ENCODE data around the gene CTAGE9.
"Not testable (repeated sequence)": the region's sequence is repeated elsewhere in the genome, so short reads cannot be mapped to it uniquely, and the experiment has no call there.

The CTAGE9 gene, protein sequence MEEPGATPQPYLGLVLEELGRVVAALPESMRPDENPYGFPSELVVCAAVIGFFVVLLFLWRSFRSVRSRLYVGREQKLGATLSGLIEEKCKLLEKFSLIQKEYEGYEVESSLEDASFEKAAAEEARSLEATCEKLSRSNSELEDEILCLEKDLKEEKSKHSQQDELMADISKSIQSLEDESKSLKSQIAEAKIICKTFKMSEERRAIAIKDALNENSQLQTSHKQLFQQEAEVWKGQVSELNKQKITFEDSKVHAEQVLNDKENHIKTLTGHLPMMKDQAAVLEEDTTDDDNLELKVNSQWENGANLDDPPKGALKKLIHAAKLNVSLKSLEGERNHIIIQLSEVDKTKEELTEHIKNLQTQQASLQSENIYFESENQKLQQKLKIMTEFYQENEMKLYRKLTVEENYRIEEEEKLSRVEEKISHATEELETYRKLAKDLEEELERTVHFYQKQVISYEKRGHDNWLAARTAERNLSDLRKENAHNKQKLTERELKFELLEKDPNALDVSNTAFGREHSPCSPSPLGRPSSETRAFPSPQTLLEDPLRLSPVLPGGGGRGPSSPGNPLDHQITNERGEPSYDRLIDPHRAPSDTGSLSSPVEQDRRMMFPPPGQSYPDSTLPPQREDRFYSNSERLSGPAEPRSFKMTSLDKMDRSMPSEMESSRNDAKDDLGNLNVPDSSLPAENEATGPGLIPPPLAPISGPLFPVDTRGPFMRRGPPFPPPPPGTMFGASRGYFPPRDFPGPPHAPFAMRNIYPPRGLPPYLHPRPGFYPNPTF

DNA sequence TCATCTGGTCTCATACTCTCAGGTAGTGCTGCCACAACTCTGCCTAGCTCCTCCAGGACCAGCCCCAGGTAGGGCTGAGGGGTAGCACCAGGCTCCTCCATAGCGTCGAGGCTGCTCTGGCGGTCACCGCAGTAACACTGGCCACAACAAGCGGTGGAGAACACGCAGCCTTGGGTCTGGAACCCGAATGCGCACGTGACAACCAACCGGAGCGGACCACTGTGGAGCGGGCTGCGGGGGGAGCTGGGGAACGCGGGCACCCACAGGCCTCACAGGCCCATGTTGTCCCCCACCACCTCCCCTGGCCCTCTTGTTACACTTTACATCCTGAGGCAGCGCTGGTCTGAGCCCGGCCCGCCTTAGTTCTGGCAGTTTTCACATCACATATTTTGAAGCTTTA is at the start of gene CTAGE9:
Gene CTAGE9 (minus strand): TSS at position 101 of the 400 bp plus-strand sequence. CDS start 0 bp downstream, at position 101.
- not testable (repeated sequence) for DNase-seq

DNA sequence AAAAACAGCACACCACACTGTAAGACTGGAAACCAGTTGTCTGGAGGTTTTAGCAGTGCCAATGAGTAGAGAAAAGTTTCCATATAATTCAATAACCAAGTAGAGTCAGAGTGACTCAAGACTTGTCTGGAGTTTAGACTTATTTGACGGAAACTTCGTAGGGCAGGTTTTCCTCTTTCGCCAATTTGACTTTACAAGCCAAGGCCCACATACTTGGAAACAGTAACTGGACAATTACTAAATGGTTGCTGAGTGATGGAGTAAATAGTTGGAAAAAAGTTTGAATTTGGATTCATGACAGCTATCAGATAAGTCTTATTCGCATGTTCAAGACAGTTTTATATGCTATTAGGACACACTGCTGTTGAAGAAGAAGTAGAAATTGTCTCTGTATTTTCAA is 48.1 kb upstream of the CTAGE9 start:
- no peak for DNase-seq

DNA sequence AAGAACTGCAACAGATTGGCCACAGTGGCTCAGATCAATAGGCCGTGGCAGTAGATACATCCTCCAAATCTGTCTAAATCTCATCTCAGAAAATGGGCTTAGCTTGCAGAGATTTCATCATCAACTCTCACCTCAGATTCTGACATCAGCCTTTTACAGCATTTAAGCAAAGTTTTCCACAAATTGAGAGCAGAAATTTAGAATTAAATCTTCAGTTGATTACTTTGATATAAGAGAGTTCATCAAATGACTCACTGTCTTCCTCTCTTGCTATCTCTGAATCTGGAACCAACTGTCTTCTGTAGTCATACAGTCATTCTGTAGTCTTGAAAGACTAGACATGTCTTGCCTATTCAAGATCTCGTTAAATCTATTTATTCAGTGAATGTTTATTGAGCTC is 45.2 kb upstream of the CTAGE9 start:
- no peak for DNase-seq

DNA sequence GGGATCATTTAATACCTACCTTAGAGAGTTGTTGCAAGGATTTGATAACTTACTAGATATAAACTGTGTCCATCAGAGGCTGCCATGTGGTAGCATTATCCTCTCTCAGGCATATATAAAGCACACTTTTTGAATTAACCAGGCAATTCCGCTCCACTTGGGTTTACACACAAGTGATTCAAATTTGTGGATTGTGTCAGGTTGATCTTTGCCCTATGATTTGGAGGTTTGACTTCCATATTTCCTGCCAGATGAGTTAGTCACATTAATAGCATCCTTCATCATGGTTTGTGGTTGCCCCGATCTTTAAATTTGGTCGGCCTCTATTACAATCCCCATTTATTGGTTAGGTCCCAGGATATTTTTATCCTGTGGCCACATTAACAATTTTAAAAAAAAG is 44.8 kb upstream of the CTAGE9 start:
- no peak for DNase-seq

DNA sequence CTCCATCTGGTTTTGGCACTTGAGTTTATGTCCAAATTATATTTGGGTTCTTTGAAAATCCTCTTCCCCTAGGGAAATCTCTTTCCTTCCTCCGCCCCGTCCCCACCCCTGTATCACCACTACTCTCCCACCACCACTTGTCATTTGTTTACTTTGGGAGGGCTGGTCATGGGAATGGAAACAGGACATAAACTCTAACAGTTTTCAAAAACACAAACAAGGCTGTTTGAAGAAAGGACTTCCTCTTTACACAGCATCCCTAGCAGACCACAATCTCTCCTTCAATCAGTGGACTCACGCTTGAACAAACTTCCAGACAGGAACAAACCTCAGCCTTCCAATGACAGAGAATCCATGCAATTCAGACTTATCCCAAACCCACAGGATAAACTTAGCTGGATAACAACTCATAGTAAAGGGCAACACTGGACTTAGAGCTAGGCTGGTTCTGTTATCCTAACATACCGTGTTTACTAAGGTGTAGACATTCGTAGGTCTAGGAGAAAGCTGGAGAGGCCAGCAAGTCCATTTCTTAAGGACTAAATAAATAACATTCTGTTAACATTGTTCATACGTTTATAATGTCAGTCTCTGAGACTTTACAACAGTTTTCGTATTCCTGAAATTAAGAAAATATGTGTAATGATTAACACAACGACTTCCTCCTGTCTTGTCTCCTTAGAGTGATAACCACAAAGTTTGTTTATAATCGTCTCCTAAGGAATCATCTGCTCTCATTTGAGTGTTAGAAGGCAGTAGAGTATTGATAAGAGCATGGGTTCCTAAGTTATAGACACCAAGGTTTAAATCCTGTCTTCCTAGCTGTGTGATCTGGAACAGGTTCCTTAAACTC is 44.1 kb upstream of the CTAGE9 start:
- DNase-seq: no peak

DNA sequence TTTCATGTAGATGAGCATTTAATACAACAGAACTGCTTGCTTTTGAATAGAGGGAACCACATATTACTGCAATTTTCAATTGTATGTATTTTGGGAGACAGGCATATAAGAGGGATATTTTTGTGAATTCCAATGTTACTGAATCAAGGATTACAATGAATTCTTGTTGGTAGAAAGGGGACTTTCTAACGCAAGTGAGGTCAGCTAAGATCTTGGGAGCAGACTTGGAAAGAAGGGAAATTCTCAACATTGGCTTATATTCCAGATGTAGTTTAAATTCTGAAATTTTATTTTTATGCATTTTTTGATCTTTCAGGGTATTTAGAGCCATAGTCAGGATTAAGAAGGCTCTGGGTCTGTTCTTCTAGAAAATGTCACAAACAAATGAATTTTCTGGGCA is 43.3 kb upstream of the CTAGE9 start:
- DNase-seq: no peak

DNA sequence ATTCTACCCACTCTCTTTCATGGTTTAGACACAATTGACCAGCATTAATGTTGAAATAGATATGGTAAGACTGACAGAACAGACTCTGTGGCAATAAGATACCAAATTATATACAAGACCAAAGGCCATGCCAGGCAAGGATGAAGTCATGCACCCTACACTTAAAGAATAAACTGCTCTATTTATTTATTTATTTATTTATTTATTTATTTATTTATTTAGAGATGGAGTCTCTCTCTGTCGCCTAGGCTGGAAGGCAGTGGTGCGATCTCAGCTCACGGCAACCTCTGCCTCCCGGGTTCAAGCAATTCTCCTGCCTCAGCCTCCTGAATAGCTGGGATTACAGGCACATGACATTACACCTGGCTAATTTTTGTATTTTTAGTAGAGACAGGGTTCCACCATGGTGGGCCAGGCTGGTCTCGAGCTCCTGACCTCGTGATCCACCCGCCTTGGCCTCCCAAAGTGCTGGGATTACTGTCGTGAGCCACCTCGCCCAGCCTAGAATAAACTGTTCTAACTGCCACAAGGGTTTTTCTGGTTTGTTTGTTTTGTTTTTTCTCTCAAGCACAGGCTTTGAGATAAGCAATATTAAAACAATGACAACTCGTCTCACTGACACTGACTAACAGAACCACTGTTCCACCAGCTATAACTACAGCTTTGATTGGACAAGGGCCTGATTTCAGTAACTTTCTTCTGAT is 40.3 kb upstream of the CTAGE9 start:
- DNase-seq: not testable (repeated sequence)

DNA sequence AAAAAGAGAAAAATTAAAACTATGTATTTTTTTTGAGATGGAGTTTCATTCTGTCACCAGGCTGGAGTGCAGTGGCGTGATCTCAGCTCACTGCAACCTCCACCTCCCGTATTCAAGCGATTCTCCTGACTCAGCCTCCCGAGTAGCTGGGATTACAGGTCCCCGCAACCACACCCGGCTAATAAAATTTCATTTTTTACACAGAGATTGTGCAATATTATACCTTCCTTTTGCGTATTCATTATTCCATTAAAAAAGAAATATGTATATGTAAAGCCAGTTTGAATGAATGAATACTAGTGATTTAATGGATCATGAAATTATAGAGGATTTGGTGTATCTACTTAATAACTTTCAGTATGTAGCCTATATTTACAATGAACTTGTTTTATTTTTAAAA is 38.2 kb upstream of the CTAGE9 start:
- DNase-seq: no peak

DNA sequence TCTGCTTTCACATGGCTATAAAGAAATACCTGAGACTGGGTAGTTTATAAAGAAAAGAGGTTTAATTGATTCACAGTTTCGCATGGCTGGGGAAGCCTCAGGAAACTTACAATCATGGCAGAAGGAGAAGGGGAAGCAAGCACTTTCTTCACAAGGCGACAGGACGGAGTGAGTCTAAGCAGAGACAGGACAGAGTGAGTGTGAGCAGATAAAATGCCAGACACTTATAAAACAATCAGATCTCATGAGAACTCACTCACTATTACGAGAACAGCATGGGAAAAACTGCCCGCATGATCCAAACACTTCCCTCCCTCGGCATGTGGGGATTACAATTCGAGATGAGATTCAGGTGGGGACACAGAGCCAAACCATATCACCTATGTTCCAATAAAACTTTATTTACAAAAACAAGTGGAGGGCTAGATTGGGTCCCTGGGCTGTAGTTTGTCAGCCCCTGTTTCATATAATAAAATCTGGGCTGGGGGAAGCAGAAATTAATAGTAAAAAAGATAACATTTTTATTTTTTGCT is 37.1 kb upstream of the CTAGE9 start:
- no peak for DNase-seq

DNA sequence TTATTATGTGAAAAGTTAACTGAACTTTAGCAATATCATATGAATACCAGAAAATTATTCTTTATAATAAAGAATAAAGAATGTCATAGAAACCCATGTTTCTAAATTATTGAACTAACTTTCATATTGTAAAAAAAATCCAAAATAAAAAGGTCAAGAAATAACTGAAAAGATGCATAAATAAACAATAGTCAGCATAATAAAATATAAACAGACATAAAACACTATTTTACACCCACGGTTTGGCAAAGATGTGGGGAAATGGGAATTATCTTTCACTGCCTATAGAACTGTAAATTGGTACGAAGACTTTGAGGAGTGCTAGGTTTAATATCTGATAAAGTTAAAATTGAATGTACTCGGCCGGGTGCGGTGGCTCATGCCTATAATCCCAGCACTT is 34.7 kb upstream of the CTAGE9 start:
- DNase-seq: no peak

DNA sequence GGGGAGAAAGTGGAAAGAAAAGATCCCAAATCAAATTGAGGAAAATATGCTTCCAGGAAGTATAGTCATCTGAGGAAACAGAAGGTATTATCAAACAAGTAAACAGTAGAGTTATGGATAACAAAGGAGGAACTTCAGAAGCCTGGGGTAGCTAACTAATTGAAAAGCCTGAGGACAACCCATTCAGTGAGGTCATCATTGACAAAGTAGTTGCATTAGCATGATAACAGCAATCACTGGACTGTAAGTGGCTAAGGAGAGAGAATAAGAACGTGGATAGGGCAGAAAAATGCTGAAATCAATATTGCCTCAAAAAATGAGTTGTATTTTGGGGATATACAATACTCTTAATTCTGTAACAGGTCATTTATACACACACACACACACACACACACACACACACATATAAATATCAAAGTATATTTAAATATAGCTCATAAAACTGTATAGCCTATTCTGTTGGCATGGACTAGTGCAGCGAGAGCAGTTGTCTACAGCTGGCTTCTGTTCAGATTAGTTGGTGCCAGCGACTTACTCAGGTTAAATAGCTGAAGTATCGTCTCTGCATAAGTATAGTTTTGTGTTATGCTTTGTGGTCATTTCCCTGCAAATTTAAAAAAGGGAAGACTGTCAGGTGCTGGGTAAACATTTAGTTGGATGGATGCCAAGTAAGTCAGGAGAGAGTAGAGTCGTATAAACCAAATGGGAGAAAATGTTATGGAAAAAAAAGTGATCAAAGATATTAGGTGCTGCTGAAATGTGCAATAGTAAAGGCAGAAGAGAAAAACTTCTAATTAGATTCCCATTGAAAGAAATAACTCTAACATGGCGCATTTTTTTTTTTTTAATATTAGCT is 33.8 kb upstream of the CTAGE9 start:
- DNase-seq: no peak

DNA sequence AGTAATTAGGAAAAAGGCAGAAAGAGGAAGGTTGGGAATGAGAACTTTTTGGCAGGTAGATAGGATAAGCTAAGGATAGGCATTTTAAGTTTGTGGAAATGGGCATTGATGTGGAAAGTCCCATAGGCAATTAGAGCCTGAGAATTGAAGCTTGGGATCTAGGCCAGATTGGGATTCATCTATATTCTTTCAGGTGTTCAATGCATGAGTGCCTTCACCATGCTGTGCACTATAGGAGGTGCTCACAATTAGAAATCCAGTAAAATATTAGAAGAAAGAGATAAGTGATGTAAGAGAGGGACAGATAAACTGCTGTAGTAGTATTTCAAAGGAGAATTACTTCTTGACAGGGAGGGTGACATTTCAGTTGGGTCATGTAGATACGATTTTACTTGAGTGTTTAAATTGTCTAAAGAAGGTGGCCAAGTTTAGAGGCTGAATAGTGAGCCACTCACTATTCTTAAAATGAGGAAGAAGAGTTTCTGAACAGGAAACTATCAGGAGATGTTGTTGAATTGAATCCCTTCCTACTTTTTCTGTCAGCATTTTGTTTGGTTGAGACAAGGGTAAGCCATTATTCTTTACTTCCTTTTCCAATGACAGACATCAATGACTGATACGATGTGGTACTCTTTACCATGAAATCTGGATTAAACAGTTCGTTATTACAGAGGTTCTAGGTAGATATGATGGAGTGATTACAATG is 31.0 kb upstream of the CTAGE9 start:
- DNase-seq: no peak

DNA sequence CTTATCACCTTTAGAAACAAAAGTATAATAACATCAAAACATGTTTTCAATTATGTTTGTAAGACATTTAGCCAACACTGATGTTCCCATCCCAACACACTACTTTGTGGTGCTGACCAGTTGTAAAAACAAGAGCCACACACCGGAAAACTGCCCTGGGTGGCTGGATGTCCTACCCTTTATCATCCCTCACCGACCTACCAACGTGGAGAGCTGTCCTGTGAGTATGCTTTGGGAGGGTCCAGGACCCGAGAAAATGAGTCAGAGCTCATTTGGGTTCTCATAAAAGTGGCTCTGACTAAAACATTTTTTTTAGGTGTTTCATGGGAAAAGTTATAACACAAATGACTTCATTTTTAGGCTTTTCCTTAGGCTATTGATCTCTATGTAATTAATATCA is 29.3 kb upstream of the CTAGE9 start:
- no peak for DNase-seq

DNA sequence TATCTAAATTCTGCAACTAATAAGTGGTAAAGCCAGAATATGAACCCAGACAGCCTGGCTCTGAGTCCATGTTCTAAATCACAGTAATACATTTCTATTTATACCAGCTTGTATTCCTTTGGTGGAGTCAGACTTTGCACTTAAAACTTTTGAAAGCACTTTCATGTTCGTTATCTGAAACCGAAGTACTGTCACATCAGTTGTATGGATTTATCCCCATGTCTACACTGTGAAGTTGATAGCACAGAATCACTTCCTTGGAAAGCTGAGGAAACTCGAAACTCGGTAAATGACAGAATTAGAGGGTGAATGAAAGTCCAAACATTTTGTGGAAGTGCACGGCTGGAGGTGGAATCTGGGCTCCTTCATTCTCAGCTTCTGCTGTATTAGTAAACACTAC is 28.3 kb upstream of the CTAGE9 start:
- no peak for DNase-seq

DNA sequence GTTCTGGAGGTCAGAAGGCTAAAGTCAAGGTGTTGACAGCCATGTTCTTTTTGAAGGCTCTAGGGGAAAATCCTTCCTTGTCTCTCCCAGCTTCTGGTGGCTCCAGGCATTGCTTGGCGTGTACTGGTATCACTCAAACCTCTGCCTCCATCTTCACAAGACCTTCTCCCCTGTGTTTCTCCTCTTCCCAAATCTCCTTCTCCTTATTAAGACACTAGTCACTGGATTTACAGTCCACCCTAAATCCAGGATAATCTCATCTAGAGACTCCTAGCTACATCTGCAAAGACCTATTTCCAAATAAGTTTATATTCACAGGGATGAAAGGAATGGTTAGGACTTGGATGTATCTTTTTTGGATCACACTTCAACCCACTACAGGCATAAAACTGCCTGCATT is 26.0 kb upstream of the CTAGE9 start:
- DNase-seq: no peak

DNA sequence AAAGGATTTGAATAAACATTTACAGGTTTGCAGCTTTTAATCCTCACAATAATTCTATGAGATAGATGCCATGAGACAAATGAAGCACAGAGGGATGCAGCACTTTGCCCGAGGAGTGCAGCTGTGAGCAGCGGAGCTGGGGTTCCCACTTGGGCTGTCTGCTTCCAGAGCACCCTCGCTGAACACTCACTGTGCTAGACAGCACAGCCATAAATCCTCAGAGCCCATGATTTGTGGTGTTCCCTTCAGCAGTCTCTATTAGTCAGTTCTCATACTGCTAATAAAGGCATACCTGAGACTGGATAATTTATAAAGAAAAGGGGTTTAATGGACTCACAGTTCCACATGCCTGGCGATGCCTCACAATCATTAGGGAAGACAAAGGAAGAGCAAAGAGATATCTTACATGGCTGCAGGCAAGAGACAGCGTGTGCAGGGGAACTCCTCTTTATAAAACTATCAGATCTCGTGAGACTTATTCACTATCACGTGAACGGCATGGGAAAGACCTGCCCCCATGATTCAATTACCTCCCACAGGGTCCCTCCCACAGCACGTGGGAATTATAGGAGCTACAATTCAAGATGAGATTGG is 25.3 kb upstream of the CTAGE9 start:
- no peak for DNase-seq

DNA sequence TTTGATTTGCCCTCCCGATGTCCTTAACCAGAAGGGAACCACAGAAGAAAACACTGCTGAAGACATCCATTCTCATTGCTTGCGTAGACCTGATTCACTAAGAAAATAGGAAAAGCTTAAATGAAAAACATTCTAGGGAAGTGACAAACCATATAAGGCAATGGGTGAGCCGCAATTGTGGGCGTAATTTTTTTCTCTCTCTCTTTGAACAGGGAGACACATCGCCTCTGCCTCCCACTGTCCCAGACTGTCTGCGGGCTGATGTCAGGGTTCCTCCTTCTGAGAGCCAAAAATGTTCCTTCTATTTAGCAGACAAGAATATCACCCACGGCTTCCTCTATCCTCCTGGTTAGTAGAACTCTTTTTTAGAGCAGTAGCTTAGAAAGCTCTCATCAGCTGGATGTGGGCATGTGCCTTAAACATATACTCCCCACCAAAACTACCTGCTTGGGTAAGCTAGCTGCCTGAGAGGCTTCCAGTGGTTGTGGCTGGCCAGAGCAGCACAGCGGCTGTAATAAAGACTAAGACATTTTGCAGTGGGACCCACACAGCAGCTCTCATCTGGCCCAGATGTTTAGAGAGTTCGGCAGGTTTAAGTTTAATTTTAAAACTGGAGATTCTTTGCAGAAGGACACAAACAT is 22.7 kb upstream of the CTAGE9 start:
- DNase-seq: no peak

DNA sequence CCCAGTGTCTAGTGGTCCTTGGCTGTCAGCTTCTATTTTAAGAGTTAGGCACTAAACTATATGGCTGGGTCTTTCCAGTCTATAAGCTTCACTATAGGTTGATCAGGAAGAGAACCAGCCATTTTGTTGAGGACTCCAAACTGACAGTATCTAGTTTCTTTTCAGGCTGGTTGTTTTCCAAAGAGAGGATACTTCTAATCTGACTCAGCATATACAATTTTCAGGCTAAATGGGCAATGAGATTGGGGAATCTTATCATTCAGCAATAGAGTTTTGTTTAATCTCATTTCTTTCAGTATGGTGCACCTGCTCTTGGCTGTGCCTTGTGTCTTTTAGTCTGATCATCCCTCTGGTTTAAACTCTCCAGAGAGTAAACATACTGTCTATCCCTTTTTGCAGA is 20.4 kb upstream of the CTAGE9 start:
- DNase-seq: no peak

DNA sequence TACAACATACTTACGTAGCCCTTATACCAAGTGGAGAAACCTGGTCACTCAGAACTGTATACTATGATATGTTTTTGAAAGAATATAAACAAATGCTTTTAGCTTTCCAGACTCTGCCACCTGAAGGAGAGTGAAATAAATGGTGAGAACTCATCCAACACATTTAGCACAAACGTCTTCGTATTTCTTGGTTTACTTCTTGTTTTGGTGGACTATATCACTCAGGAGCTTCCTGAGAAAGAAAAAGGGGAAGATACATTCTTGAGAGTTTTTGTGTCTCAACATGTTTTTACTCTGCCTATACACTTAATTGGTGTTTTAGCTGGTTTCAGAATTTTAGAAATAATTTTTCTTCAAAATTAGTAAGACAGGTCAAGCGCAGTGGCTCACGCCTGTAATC is 19.4 kb upstream of the CTAGE9 start:
- no peak for DNase-seq

DNA sequence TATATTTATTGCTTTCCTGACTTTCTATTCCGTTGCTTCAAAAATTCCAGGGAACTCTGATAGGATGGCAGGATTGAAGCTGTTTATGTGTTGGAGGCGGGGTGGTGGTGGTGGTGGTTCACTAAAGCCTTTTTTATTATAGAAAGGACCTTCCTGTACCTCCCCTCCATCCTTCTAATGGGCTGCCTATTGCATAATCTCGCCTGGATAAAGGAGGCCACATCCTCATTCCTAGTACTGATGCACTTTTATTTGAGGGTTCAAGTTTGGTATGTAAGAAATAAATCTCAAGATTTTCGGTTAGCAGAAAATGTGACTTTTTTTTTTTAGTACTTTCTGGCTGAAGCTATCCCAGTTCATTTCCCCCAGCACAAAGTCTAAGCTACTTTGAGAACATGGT is 18.7 kb upstream of the CTAGE9 start:
- no peak for DNase-seq

Data from SW 1271 (cell line).